PC-3 (cell line): ENCODE results near the gene NUCB1. TPM values are rescaled to one million over a fixed set of nuclear protein-coding genes. Genes with fewer than 3 reads are reported as not detected.
A peak's percentile ranks its signal among the peaks of the same experiment; 100 is the strongest.
"Not testable (repeated sequence)": the region's sequence is repeated elsewhere in the genome, so short reads cannot be mapped to it uniquely, and the experiment has no call there.

ENCODE experiments used
- ATAC-seq: fragments of 200-7000 bp; cut with Tn5 transposase; 2 replicates; pipeline ENCODE4 v1.9.1; 2020; ENCODE audit warnings: mild to moderate bottlenecking, moderate library complexity
- BruUV-seq: library from RNA; stranded (reverse); fragments of 400-500 nt; replicated peaks from 2 replicates; lab custom pipeline; 2021; lab: Mats Ljungman, UMichigan
- CTCF ChIA-PET: fragments of 300-600 bp; sonication (Branson Sonifier 250); formaldehyde crosslinking; loops from one replicate; lab custom pipeline; 2022; ENCODE audit warnings: antibody characterized with exemption; lab: Charles Lee
- POLR2A ChIA-PET: fragments of 300-600 bp; sonication (Branson Sonifier 250); formaldehyde crosslinking; loops from one replicate; lab custom pipeline; 2022; ENCODE audit warnings: antibody characterized with exemption; ENCODE audit not compliant: unreplicated experiment; lab: Charles Lee
- DNase-seq: peaks from one replicate; pipeline ENCODE4 v3.0.0-alpha.2; 2015
- H2AFZ ChIP-seq: fragments of 300-600 bp; sonication (generic); 2 replicates; pipeline ENCODE4 v1.6.0; 2016; ENCODE audit warnings: antibody characterized with exemption, low read length
- H3F3A ChIP-seq: fragments of 300-600 bp; sonication (generic); one replicate; pipeline ENCODE4 v1.6.0; 2017; ENCODE audit warnings: antibody characterized with exemption, low read length, control low read depth, mild to moderate bottlenecking; ENCODE audit not compliant: unreplicated experiment
- H3K27ac ChIP-seq: fragments of 300-600 bp; sonication (generic); 2 replicates; pipeline ENCODE4 v1.5.1; 2016; ENCODE audit warnings: mild to moderate bottlenecking, low read length
- H3K27me3 ChIP-seq: fragments of 300-600 bp; sonication (generic); 2 replicates; pipeline ENCODE4 v1.6.1; 2016; ENCODE audit warnings: low read length, mixed read lengths
- H3K36me3 ChIP-seq: fragments of 300-600 bp; sonication (generic); 2 replicates; pipeline ENCODE4 v1.6.1; 2016; ENCODE audit warnings: low read depth, mixed run types, low read length, mixed read lengths
- H3K4me1 ChIP-seq: fragments of 300-600 bp; sonication (generic); 2 replicates; pipeline ENCODE4 v1.5.1; 2016; ENCODE audit warnings: low read length; ENCODE audit not compliant: insufficient read depth
- H3K4me2 ChIP-seq: fragments of 300-600 bp; sonication (generic); 2 replicates; pipeline ENCODE4 v1.6.0; 2016; ENCODE audit warnings: low read length
- H3K4me3 ChIP-seq: fragments of 300-600 bp; sonication (generic); 2 replicates; pipeline ENCODE4 v1.5.1; 2016; ENCODE audit warnings: mild to moderate bottlenecking, low read length, mixed read lengths
- H3K79me2 ChIP-seq: fragments of 300-600 bp; sonication (generic); 2 replicates; pipeline ENCODE4 v1.6.1; 2017; ENCODE audit warnings: low read length, mixed read lengths
- H3K9ac ChIP-seq: fragments of 300-600 bp; sonication (generic); 2 replicates; pipeline ENCODE4 v1.6.0; 2016; ENCODE audit warnings: mild to moderate bottlenecking, low read length
- H3K9me2 ChIP-seq: fragments of 300-600 bp; sonication (generic); replicated peaks from 2 replicates; pipeline ENCODE4 v1.6.1; 2016; ENCODE audit warnings: mixed run types, low read length, mixed read lengths
- H3K9me3 ChIP-seq: fragments of 300-600 bp; sonication (generic); 2 replicates; pipeline ENCODE4 v1.6.1; 2016; ENCODE audit warnings: low read length, mixed read lengths
- H4K20me1 ChIP-seq: fragments of 300-600 bp; sonication (generic); 2 replicates; pipeline ENCODE4 v1.6.1; 2016; ENCODE audit warnings: low read length, mixed read lengths
- CTCF ChIP-seq: fragments of 300-600 bp; sonication (generic); conservative IDR thresholded peaks from 2 replicates; pipeline ENCODE4 v1.5.1; 2017; ENCODE audit warnings: antibody characterized with exemption, low read depth, mild to moderate bottlenecking, low read length
- EZH2 ChIP-seq: fragments of 300-600 bp; sonication (generic); IDR thresholded peaks from one replicate; pipeline ENCODE4 v1.6.1; 2017; ENCODE audit warnings: antibody characterized with exemption, mild to moderate bottlenecking, low read length; ENCODE audit not compliant: unreplicated experiment
- EZH2phosphoT487 ChIP-seq: fragments of 300-600 bp; sonication (generic); IDR thresholded peaks from 2 replicates; pipeline ENCODE4 v1.6.1; 2018; ENCODE audit warnings: mild to moderate bottlenecking, antibody characterized with exemption, low read length, borderline replicate concordance
- intact Hi-C: fragments of 100-400 bp; cut with micrococcal nuclease; formaldehyde crosslinking; loops from 2 replicates; pipeline ENCODE4 v1.9.0; 2023
- total RNA-seq: library from RNA; depleted of rRNA; stranded (reverse); fragments of >200 nt; gene quantifications from 2 replicates; pipeline ENCODE4 v1.2.3, GENCODE V29; 2014

Gene NUCB1
- total RNA-seq, 1 experiment from 2014 or later = 137 TPM

- H3K27ac ChIP-seq = peak overlapping the region; percentile 28; the same call in 1 of the 2 replicates
- H2AFZ ChIP-seq = peak overlapping the region; percentile 86
- no peaks in the 10 kb centered on the region for H3K9me3 ChIP-seq
- H4K20me1 ChIP-seq = no peaks in the 10 kb centered on the region
- ChIA-PET CTCF (no interaction called here), POLR2A (interaction anchor here (0.6 kb wide), 1 partner anchor 27 kb away, joined by 3 read pairs; no protein-coding TSS in a partner anchor)
- TF ChIP-seq CTCF (no peak), EZH2phosphoT487 (no peak), EZH2 (no peak)
- peak overlapping the region; percentile 95 for H3K4me2 ChIP-seq
- intact Hi-C loops = no loop called here
- H3K79me2 ChIP-seq = peaks cover 17% of the 10 kb centered on the region
- no peaks in the 10 kb centered on the region for H3K9me2 ChIP-seq
- peaks cover 5% of the 10 kb centered on the region; the same call in 1 of the 2 replicates for H3K4me1 ChIP-seq
- H3K27me3 ChIP-seq = no peaks in the 10 kb centered on the region
- no peaks in the 10 kb centered on the region for H3F3A ChIP-seq
- H3K36me3 ChIP-seq = no peaks in the 10 kb centered on the region
- ATAC-seq (no peak; the same call in 1 of the 2 replicates), DNase-seq (peak; percentile 23)
- BruUV-seq = TSS peak; percentile 91
- H3K4me3 ChIP-seq = peak overlapping the region; percentile 91
- peak overlapping the region; percentile 85 for H3K9ac ChIP-seq
Measured at GRCh38 chr19:48900477-48901406, 630 bp downstream of the NUCB1 start.

- H3K4me1 ChIP-seq, H3F3A ChIP-seq, H3K9me2 ChIP-seq, H4K20me1 ChIP-seq, H3K27me3 ChIP-seq, H2AFZ ChIP-seq, H3K9me3 ChIP-seq, ATAC-seq, H3K27ac ChIP-seq, H3K4me3 ChIP-seq, DNase-seq, CTCF ChIA-PET, H3K9ac ChIP-seq, POLR2A ChIA-PET, BruUV-seq, H3K4me2 ChIP-seq, H3K36me3 ChIP-seq, intact Hi-C loops: not testable (repeated sequence)
- peaks cover 17% of the 10 kb centered on the region for H3K79me2 ChIP-seq
Measured at GRCh38 chr19:48902291-48902690, 2.2 kb downstream of the NUCB1 start.

- H4K20me1 ChIP-seq, H2AFZ ChIP-seq, CTCF ChIA-PET, H3K4me2 ChIP-seq, DNase-seq, H3F3A ChIP-seq, H3K9me2 ChIP-seq, H3K4me1 ChIP-seq, H3K36me3 ChIP-seq, H3K27ac ChIP-seq, H3K4me3 ChIP-seq, H3K27me3 ChIP-seq, H3K9ac ChIP-seq, BruUV-seq, ATAC-seq, intact Hi-C loops, H3K9me3 ChIP-seq, POLR2A ChIA-PET: not testable (repeated sequence)
- H3K79me2 ChIP-seq = peaks cover 17% of the 10 kb centered on the region
Measured at GRCh38 chr19:48903788-48904187, 3.7 kb downstream of the NUCB1 start.
